B cell (primary cell): ENCODE measurements around the gene ERC2. TPM values are rescaled to one million over a fixed set of nuclear protein-coding genes. Genes with fewer than 3 reads are reported as not detected.

ENCODE experiments used
- ATAC-seq: fragments of 200-7000 bp; cut with Tn5 transposase; one replicate; pipeline ENCODE4 v1.10.0; 2021; ENCODE audit warnings: low read depth, mild to moderate bottlenecking, moderate number of reproducible peaks, moderate library complexity
- CTCF ChIA-PET: fragments of 350-600 bp; sonication (Branson Sonifier 250); formaldehyde crosslinking; loops from one replicate; lab custom pipeline; 2021; ENCODE audit warnings: antibody characterized with exemption, inconsistent platforms; lab: Charles Lee
- POLR2A ChIA-PET: fragments of 350-600 bp; sonication (Branson Sonifier 250); formaldehyde crosslinking; loops from one replicate; lab custom pipeline; 2021; ENCODE audit warnings: antibody characterized with exemption; lab: Charles Lee
- DNase-seq: peaks from one replicate; pipeline ENCODE4 v3.0.0; 2013
- H2AFZ ChIP-seq: 2 replicates; pipeline ENCODE4 v1.6.1; 2012; ENCODE audit warnings: mild to moderate bottlenecking, low read depth, low read length; ENCODE audit not compliant: insufficient read depth, poor library complexity, severe bottlenecking
- H3K27ac ChIP-seq, 2 donors: 1 replicate in 1 of 2; 2 replicates in 1 of 2; pipeline ENCODE4 v1.5.1; 2012 to 2013; ENCODE audit warnings: low read length in 2 of 2, mild to moderate bottlenecking in 2 of 2, moderate library complexity in 1 of 2
- H3K27me3 ChIP-seq, 4 experiments: fragments of 200-600 bp in 1 of 4; sonication (generic) in 1 of 4; replicated peaks in 1 of 4; 1 replicate in 2 of 4; 2 replicates in 2 of 4; pipeline versions ENCODE4 v1.6.1 to v1.7.0; 2013 to 2016; ENCODE audit warnings: low read length in 3 of 4, mild to moderate bottlenecking in 2 of 4, mixed read lengths in 1 of 4, moderate library complexity in 1 of 4; ENCODE audit not compliant: insufficient read depth in 4 of 4, control insufficient read depth in 3 of 4; ENCODE audit errors: control extremely low read depth in 1 of 4
- H3K36me3 ChIP-seq, 2 experiments: replicated peaks in 1 of 2; 1 replicate in 1 of 2; 2 replicates in 1 of 2; pipeline versions ENCODE4 v1.6.1 to v1.7.1; 2013; ENCODE audit warnings: low read length in 1 of 2; ENCODE audit not compliant: insufficient read depth in 2 of 2, control insufficient read depth in 1 of 2; ENCODE audit errors: control extremely low read depth in 1 of 2, extremely low read depth in 1 of 2
- H3K4me1 ChIP-seq, 2 donors: fragments of 200-600 bp in 1 of 2; sonication (generic) in 1 of 2; 1 replicate in 1 of 2; 2 replicates in 1 of 2; pipeline versions ENCODE4 v1.5.1 to v1.6.1; 2013 to 2017; ENCODE audit warnings: low read length in 2 of 2; ENCODE audit not compliant: control insufficient read depth in 2 of 2, insufficient read depth in 2 of 2
- H3K4me2 ChIP-seq: replicated peaks from 2 replicates; pipeline ENCODE3; 2012; ENCODE audit warnings: mild to moderate bottlenecking, low read depth, low read length; ENCODE audit not compliant: poor library complexity, severe bottlenecking
- H3K4me3 ChIP-seq, 5 experiments: fragments of 200-600 bp in 1 of 5; sonication (generic) in 1 of 5; 1 replicate in 3 of 5; 2 replicates in 2 of 5; pipeline versions ENCODE4 v1.5.1 to v1.7.0; 2011 to 2016; ENCODE audit warnings: low read length in 4 of 5, mild to moderate bottlenecking in 4 of 5, low read depth in 2 of 5, control low read depth in 1 of 5, moderate library complexity in 1 of 5; ENCODE audit not compliant: insufficient read depth in 1 of 5; ENCODE audit errors: control extremely low read depth in 1 of 5, extremely low read depth in 1 of 5
- H3K79me2 ChIP-seq: fragments of 200-600 bp; sonication (generic); one replicate; pipeline ENCODE4 v1.6.0; 2016; ENCODE audit warnings: low read length; ENCODE audit not compliant: control insufficient read depth, insufficient read depth
- H3K9ac ChIP-seq: fragments of 200-600 bp; sonication (generic); 2 replicates; pipeline ENCODE4 v1.6.1; 2017; ENCODE audit warnings: mild to moderate bottlenecking, low read length, moderate library complexity
- H3K9me3 ChIP-seq, 3 donors: one replicate each; pipeline versions ENCODE4 v1.6.1 to v1.7.1; 2013; ENCODE audit warnings: low read length in 2 of 3; ENCODE audit not compliant: control insufficient read depth in 2 of 3, insufficient read depth in 1 of 3; ENCODE audit errors: control extremely low read depth in 1 of 3
- H4K20me1 ChIP-seq: 2 replicates; pipeline ENCODE4 v1.6.0; 2012; ENCODE audit warnings: mild to moderate bottlenecking, low read length; ENCODE audit not compliant: insufficient read depth, control insufficient read depth, poor library complexity, severe bottlenecking
- H3K27ac Mint-ChIP-seq: one replicate; pipeline ENCODE4 v1.8.0; 2021; ENCODE audit warnings: mixed read lengths
- H3K27me3 Mint-ChIP-seq: one replicate; pipeline ENCODE4 v1.8.0; 2021; ENCODE audit warnings: mixed read lengths
- H3K4me1 Mint-ChIP-seq: one replicate; pipeline ENCODE4 v1.8.0; 2021; ENCODE audit warnings: mixed read lengths
- H3K4me3 Mint-ChIP-seq: one replicate; pipeline ENCODE4 v1.8.0; 2021; ENCODE audit warnings: mixed read lengths
- H3K9me3 Mint-ChIP-seq: one replicate; pipeline ENCODE4 v1.8.0; 2022; ENCODE audit warnings: mixed read lengths; ENCODE audit not compliant: insufficient read depth
- EZH2 ChIP-seq: IDR thresholded peaks from 2 replicates; pipeline ENCODE4 v1.6.1; 2012; ENCODE audit warnings: borderline replicate concordance, low read depth, mild to moderate bottlenecking, moderate library complexity, low read length; ENCODE audit not compliant: insufficient read depth, poor library complexity, severe bottlenecking
- WGBS: methylation state at CpG from one replicate; pipeline ENCODE4 v1.1.5; 2013; ENCODE audit warnings: missing lambda C conversion rate; ENCODE audit not compliant: insufficient coverage; 5-methylcytosine and 5-hydroxymethylcytosine counted together
- intact Hi-C: fragments of 100-400 bp; cut with micrococcal nuclease; formaldehyde crosslinking; loops from one replicate; pipeline ENCODE4 v1.10.0; 2022
- polyA plus RNA-seq: library from polyadenylated mRNA; depleted of rRNA; stranded (reverse); fragments of >200 nt; gene quantifications from 2 replicates; pipeline ENCODE4 v1.2.3, GENCODE V29; 2012
- total RNA-seq, 2 donors: library from RNA; stranded (reverse); fragments of 120-200 nt in 1 of 2; gene quantifications; 1 replicate in 1 of 2; 2 replicates in 1 of 2; pipeline versions ENCODE4 v1.2.3 to v1.2.4, GENCODE V29; 2013 to 2022
- TF ChIP-seq, protein P1 (sequence below): fragments of 200-600 bp; IDR thresholded peaks from one replicate; pipeline ENCODE4 v1.8.0; 2022; ENCODE audit warnings: antibody characterized with exemption, mild to moderate bottlenecking

ERC2 gene
- total and polyA plus RNA-seq, 2 donors (not counting 1 experiment from before 2014, with no cell fraction given), result not detected

DNA sequence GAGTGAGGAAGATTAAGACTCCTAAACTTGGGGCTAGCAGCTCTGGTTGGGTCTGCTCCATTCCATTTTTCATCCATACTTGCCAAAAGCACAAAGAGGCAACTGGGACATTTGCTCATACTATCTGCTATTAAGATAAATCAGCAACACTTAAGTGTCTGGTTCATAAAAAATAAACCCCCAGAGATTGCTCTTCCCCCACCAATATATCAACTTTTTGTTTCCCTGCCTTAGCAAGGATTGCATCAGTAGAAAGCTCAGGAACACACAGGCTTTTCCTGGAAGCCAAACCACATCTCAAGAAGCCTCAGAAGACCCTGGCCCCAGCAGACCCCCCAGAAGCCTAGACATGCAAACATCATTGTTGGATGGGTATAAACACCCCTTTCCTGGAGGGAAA is 748.8 kb downstream of the ERC2 start:
- DNase-seq (no peak), ATAC-seq (no peak)
- no peaks in the 10 kb centered on the region for H3K27me3 ChIP-seq
- H3K36me3 ChIP-seq, result no peaks in the 10 kb centered on the region
- H3K4me1 ChIP-seq, result no peaks in the 10 kb centered on the region
- H3K9me3 Mint-ChIP-seq, result no peaks in the 10 kb centered on the region
- H3K27me3 Mint-ChIP-seq, result no peaks in the 10 kb centered on the region
- no peaks in the 10 kb centered on the region for H3K9me3 ChIP-seq
- H3K79me2 ChIP-seq, result no peaks in the 10 kb centered on the region
- TF ChIP-seq, protein P1, sequence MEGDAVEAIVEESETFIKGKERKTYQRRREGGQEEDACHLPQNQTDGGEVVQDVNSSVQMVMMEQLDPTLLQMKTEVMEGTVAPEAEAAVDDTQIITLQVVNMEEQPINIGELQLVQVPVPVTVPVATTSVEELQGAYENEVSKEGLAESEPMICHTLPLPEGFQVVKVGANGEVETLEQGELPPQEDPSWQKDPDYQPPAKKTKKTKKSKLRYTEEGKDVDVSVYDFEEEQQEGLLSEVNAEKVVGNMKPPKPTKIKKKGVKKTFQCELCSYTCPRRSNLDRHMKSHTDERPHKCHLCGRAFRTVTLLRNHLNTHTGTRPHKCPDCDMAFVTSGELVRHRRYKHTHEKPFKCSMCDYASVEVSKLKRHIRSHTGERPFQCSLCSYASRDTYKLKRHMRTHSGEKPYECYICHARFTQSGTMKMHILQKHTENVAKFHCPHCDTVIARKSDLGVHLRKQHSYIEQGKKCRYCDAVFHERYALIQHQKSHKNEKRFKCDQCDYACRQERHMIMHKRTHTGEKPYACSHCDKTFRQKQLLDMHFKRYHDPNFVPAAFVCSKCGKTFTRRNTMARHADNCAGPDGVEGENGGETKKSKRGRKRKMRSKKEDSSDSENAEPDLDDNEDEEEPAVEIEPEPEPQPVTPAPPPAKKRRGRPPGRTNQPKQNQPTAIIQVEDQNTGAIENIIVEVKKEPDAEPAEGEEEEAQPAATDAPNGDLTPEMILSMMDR, result no peak
- no peak for TF ChIP-seq EZH2
- H3K4me1 Mint-ChIP-seq, result peaks cover under 1% of the 10 kb centered on the region
- H2AFZ ChIP-seq, result no peak overlapping the region
- no peak overlapping the region for H3K27ac ChIP-seq
- no peak overlapping the region for H3K4me3 ChIP-seq
- no peak overlapping the region for H3K9ac ChIP-seq
- no peak overlapping the region for H3K4me3 Mint-ChIP-seq
- H3K4me2 ChIP-seq, result no peak overlapping the region
- ChIA-PET CTCF (no interaction called here), POLR2A (no interaction called here)
- no peak overlapping the region for H3K27ac Mint-ChIP-seq
- no peaks in the 10 kb centered on the region for H4K20me1 ChIP-seq
- intact Hi-C loops, result no loop called here

DNA sequence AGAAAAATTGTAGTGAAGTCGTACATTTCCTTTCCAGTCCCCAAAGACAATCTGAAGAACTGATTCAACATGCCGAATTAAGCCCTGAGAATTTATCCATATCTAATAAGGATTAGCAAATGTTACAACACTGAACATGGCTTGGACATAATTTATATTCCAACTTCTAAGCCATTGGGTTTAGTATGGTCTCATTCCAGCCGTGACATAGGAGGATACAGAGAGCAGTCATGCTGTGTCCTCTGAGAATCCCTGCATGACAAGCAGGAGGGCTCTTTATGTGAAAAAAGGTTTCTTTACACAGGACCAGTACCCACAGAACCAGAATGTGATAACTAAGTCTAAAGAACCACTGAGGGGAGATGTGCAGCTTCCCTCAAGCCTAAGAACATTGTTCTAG is 749.3 kb downstream of the ERC2 start:
- no peaks in the 10 kb centered on the region for H3K9me3 ChIP-seq
- no peak for TF ChIP-seq EZH2
- TF ChIP-seq, protein P1, result no peak
- no peak overlapping the region for H3K4me3 ChIP-seq
- Mint-ChIP-seq H3K9me3 (no peaks in the 10 kb centered on the region), H3K27me3 (no peaks in the 10 kb centered on the region), H3K4me1 (no peaks in the 10 kb centered on the region), H3K27ac (no peak overlapping the region), H3K4me3 (no peak overlapping the region)
- H3K79me2 ChIP-seq, result no peaks in the 10 kb centered on the region
- no peaks in the 10 kb centered on the region for H3K4me1 ChIP-seq
- no peak for DNase-seq
- no peak for ATAC-seq
- H3K27ac ChIP-seq, result no peak overlapping the region
- no CpG with 5 or more reads among the region's 3 CpGs for WGBS
- H4K20me1 ChIP-seq, result no peaks in the 10 kb centered on the region
- no peaks in the 10 kb centered on the region for H3K27me3 ChIP-seq
- intact Hi-C loops, result no loop called here
- H3K9ac ChIP-seq, result no peak overlapping the region
- ChIA-PET POLR2A (no interaction called here), CTCF (no interaction called here)
- no peak overlapping the region for H3K4me2 ChIP-seq
- no peaks in the 10 kb centered on the region for H3K36me3 ChIP-seq
- no peak overlapping the region for H2AFZ ChIP-seq
